ENCODE data around the gene RBM33. TPM values are rescaled to one million over a fixed set of nuclear protein-coding genes. Genes with fewer than 3 reads are reported as not detected.
A peak's percentile ranks its signal among the peaks of the same experiment; 100 is the strongest.

Gene RBM33
- polyA plus RNA-seq, 2 of the 4 experiments (the other 2 are of a cell fraction) = 21.7 to 21.9 TPM

DNA sequence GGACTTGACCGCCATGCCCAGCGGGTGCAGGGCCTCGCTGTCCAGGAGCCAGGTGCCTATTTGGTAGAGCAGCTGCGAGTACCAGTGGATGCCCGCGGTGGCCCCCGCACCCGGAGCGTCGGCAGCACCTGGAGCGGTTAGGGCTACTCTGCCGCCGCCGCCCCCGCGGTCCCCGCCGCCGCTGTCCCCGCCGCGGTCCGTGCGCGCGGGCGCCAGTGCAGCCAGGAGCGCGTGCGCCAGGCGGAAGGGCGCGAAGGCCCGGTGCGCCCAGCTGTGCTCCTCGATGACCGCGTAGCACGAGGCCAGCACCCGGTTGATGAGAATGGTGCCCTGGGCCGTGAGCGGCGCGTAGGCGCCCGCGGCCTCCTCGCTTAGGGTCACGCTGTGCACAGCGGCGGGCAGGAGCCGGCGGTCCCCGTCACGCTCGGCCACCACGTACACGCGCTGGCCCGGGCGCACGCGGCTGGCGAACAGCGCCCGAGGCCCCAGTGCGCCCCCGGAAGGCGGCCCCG lies 158.5 kb downstream of the RBM33 start:
- FAIRE-seq = no peak
- ChIA-PET POLR2A (no interaction called here), CTCF (interaction anchor here (7.9 kb wide), 1 partner anchor 670 kb away, joined by 67 read pairs; no protein-coding TSS in a partner anchor)
- Histone ChIP-seq H3K4me3 (peak overlapping the region; percentile 51; the same call in 2 of the 3 replicates), H3K4me2 (peak overlapping the region; percentile 95), H3K27ac (peak overlapping the region in 1 of 2 experiments; percentile 85; a peak in 3 of 6 replicates), H3K9me3 (no peaks in the 10 kb centered on the region), H3K4me1 (peaks cover 20% of the 10 kb centered on the region)
- 84% methylated on average over 30 of the region's 70 CpGs for WGBS (ENCODE audit: missing lambda C conversion rate)
- TF ChIP-seq, protein P1, sequence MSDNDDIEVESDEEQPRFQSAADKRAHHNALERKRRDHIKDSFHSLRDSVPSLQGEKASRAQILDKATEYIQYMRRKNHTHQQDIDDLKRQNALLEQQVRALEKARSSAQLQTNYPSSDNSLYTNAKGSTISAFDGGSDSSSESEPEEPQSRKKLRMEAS (IDR thresholded peaks at IDR 0.05) = 0 out of 2 replicates have a peak, but pooled peaks have one; percentile 2
- no peak for TF ChIP-seq GATA3 (IDR thresholded peaks at IDR 0.05; ENCODE audit: borderline replicate concordance)
- no peak for ATAC-seq
- DNase-seq (ENCODE audit: low read depth in 1 of 2, low spot score in 1 of 2) = no peak

DNA sequence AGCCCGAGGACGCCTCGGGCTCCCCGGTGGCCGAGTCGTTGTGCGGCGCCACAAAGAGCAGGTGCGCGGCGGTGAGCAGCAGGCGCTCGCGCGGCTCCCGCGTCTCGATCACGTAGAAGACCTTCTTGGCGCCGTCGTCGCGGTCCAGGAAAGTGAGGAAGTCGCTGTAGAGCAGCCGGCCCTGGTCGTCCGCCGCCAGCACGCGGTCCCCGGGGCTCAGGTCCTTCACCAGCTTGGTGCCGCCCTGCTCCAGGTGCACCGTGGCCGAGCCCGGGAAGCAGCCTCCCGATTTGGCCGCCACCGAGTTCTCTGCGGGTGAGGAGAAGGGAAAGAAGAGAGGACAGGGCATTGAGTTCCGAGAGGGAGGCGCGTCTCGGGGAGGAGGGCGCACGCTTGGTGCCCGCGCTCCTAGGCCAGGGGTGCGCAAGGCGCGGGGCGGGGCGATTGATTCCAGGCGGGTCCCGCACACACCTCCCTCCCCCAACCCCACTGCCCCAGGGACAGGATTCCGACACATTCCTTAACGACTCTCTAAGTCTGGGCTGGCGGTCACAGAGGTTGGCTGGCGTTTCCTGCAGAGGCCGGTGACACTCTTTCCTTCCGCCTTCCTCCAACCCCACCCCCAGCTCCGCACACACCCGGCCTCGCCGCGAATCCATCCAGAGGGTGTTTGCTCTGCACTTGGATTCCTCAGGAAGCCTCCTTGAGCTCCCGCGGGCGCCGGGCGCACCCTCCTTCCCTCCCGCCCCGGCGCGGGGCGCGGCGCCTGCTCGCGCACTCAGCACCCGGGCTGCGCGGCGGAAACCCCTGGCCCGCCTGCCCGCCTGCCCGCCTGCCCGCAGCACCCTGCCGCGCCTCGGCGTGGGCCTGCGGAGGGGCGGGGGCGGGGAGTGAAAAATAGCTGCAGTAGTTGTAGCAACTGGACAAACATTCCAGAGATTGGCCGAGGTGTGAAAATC lies 159.2 kb downstream of the RBM33 start:
- CTCF ChIA-PET = interaction anchor here (0.7 to 7.9 kb wide), 7 partner anchors 11 to 1013 kb away, joined by 3 to 67 read pairs (median 6); no protein-coding TSS in a partner anchor
- ATAC-seq = peak; percentile 6 to 21; a peak in 5 of 6 replicates

DNA sequence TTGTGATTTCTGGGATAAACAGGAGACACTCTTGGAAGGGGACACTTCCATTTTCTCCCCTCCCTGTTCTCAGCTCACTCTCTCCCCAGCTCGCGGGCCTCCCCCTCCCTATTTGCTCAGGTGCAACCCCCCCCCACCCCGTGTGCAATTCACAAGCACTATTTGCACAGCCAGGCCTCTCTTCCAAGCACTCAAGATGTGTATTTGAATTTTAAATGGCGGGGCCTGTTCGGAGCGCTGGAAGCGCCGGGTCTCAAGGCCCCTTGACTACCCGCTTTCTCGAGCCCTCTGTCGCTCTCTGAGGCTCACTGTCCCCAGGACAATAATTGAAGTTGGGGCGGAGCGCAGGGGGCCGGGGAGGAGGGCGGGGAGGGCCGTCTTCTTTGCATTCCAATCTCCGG lies 160.0 kb downstream of the RBM33 start:
- POLR2A ChIA-PET = no interaction called here
- TF ChIP-seq ZSCAN20 (CRISPR knock-in tag; IDR thresholded peaks at IDR 0.05) (no peak), RCOR1 (IDR thresholded peaks at IDR 0.05; ENCODE audit: low read depth, low read length) (no peak), ESRRA (IDR thresholded peaks at IDR 0.05; ENCODE audit: borderline replicate concordance, low read length) (no peak), BHLHE40 (IDR thresholded peaks at IDR 0.05; ENCODE audit: low read depth, low read length) (no peak), TFCP2L1 (CRISPR knock-in tag; IDR thresholded peaks at IDR 0.05) (no peak), ZC3H11A (IDR thresholded peaks at IDR 0.05) (no peak), KDM5A (IDR thresholded peaks at IDR 0.05) (no peak), SREBF2 (IDR thresholded peaks at IDR 0.05) (no peak), TP53 (CRISPR knock-in tag; IDR thresholded peaks at IDR 0.05) (no peak), PHF8 (IDR thresholded peaks at IDR 0.05; ENCODE audit: borderline replicate concordance, low read depth) (no peak), MYC (IDR thresholded peaks at IDR 0.05; ENCODE audit: borderline replicate concordance, low read length) (no peak), KDM1A (IDR thresholded peaks at IDR 0.05; ENCODE audit: low read depth) (no peak), GATA3 (IDR thresholded peaks at IDR 0.05; ENCODE audit: borderline replicate concordance) (no peak), CEBPB (IDR thresholded peaks at IDR 0.05) (no peak), ZFP36 (IDR thresholded peaks at IDR 0.05; ENCODE audit: borderline replicate concordance, partially characterized antibody) (no peak), CBX8 (IDR thresholded peaks at IDR 0.05) (no peak)
- TF ChIP-seq, protein P2, sequence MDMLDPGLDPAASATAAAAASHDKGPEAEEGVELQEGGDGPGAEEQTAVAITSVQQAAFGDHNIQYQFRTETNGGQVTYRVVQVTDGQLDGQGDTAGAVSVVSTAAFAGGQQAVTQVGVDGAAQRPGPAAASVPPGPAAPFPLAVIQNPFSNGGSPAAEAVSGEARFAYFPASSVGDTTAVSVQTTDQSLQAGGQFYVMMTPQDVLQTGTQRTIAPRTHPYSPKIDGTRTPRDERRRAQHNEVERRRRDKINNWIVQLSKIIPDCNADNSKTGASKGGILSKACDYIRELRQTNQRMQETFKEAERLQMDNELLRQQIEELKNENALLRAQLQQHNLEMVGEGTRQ (IDR thresholded peaks at IDR 0.05) = no peak
- TF ChIP-seq, protein P3, sequence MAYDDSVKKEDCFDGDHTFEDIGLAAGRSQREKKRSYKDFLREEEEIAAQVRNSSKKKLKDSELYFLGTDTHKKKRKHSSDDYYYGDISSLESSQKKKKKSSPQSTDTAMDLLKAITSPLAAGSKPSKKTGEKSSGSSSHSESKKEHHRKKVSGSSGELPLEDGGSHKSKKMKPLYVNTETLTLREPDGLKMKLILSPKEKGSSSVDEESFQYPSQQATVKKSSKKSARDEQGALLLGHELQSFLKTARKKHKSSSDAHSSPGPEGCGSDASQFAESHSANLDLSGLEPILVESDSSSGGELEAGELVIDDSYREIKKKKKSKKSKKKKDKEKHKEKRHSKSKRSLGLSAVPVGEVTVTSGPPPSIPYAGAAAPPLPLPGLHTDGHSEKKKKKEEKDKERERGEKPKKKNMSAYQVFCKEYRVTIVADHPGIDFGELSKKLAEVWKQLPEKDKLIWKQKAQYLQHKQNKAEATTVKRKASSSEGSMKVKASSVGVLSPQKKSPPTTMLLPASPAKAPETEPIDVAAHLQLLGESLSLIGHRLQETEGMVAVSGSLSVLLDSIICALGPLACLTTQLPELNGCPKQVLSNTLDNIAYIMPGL (CRISPR knock-in tag; IDR thresholded peaks at IDR 0.05; ENCODE audit: borderline replicate concordance) = no peak
- Histone ChIP-seq H3K4me2 (peak overlapping the region; percentile 95), H3K4me1 (peaks cover 25% of the 10 kb centered on the region), H3K9me3 (no peaks in the 10 kb centered on the region), H3K27ac (peak overlapping the region; percentile 80 to 85), H3K4me3 (peak overlapping the region; percentile 51)
- CTCF ChIA-PET = interaction anchor here (0.8 to 7.9 kb wide), 19 partner anchors 10 to 1012 kb away, joined by 3 to 67 read pairs (median 5); no protein-coding TSS in a partner anchor
- no peak for DNase-seq (ENCODE audit: low read depth in 1 of 2, low spot score in 1 of 2)
- no peak for FAIRE-seq
- no peak for ATAC-seq
- 54% methylated on average over 17 of the region's 17 CpGs for WGBS (ENCODE audit: missing lambda C conversion rate)

More for the DNA sequence above, 159.2 kb downstream of the RBM33 start:
- Histone ChIP-seq H3K4me3 (peak overlapping the region; percentile 51), H3K4me2 (peak overlapping the region; percentile 95), H3K4me1 (peaks cover 24% of the 10 kb centered on the region), H3K27ac (peak overlapping the region; percentile 71 to 85), H3K9me3 (no peaks in the 10 kb centered on the region)
- TF ChIP-seq CHD4 (IDR thresholded peaks at IDR 0.05; ENCODE audit: borderline replicate concordance) (no peak), MAFK (IDR thresholded peaks at IDR 0.05; ENCODE audit: partially characterized antibody) (no peak), EHMT2 (IDR thresholded peaks at IDR 0.05; ENCODE audit: low read depth) (no peak)
- TF ChIP-seq, protein P4, sequence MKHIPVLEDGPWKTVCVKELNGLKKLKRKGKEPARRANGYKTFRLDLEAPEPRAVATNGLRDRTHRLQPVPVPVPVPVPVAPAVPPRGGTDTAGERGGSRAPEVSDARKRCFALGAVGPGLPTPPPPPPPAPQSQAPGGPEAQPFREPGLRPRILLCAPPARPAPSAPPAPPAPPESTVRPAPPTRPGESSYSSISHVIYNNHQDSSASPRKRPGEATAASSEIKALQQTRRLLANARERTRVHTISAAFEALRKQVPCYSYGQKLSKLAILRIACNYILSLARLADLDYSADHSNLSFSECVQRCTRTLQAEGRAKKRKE (CRISPR knock-in tag; IDR thresholded peaks at IDR 0.05; ENCODE audit: low read depth) = no peak
- TF ChIP-seq, protein P5, sequence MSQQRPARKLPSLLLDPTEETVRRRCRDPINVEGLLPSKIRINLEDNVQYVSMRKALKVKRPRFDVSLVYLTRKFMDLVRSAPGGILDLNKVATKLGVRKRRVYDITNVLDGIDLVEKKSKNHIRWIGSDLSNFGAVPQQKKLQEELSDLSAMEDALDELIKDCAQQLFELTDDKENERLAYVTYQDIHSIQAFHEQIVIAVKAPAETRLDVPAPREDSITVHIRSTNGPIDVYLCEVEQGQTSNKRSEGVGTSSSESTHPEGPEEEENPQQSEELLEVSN (IDR thresholded peaks at IDR 0.05; ENCODE audit: borderline replicate concordance, low read depth) = peak; percentile 29; the same call in 1 of the 2 replicates
- TF ChIP-seq, protein P1 (IDR thresholded peaks at IDR 0.05) = peak; percentile 29; the same call in 1 of the 2 replicates
- no peak for FAIRE-seq
- 39% methylated on average over 53 of the region's 96 CpGs for WGBS (ENCODE audit: missing lambda C conversion rate)
- DNase-seq (ENCODE audit: low read depth in 1 of 2, low spot score in 1 of 2) = peak in 1 of 2 experiments; percentile 64
- POLR2A ChIA-PET = no interaction called here

Data from A549 (cell line).